HepG2 (cell line): ENCODE data around the gene GGTA1. TPM values are rescaled to one million over a fixed set of nuclear protein-coding genes. Genes with fewer than 3 reads are reported as not detected.
A peak's percentile ranks its signal among the peaks of the same experiment; 100 is the strongest.

Source experiments
- ETV5 ChIP-seq: IDR thresholded peaks from 2 replicates; pipeline ENCODE4 v1.6.1; 2018; ENCODE audit warnings: missing biosample characterization, missing genetic modification reagents, inconsistent platforms, borderline replicate concordance
- ETV6 ChIP-seq: sonication (generic); formaldehyde crosslinking; conservative IDR thresholded peaks from 2 replicates; pipeline ENCODE4 v1.4.0; 2020; ENCODE audit warnings: missing genetic modification reagents
- FOXA3 ChIP-seq: IDR thresholded peaks from 2 replicates; pipeline ENCODE4 v1.6.1; 2016; ENCODE audit warnings: missing genetic modification reagents, missing compliant biosample characterization
- HOXD1 ChIP-seq: sonication (generic); formaldehyde crosslinking; IDR thresholded peaks from 2 replicates; pipeline ENCODE4 v1.5.0; 2020; ENCODE audit warnings: missing genetic modification reagents
- KAT8 ChIP-seq: IDR thresholded peaks from 2 replicates; pipeline ENCODE4 v1.6.1; 2016; ENCODE audit warnings: missing genetic modification reagents, missing compliant biosample characterization
- KDM3A ChIP-seq: IDR thresholded peaks from 2 replicates; pipeline ENCODE4 v1.6.1; 2018; ENCODE audit warnings: low read depth, missing compliant biosample characterization
- KDM4B ChIP-seq: sonication (generic); formaldehyde crosslinking; IDR thresholded peaks from 2 replicates; pipeline ENCODE4 v1.4.0; 2020; ENCODE audit warnings: missing genetic modification reagents
- MED8 ChIP-seq: sonication (generic); formaldehyde crosslinking; IDR thresholded peaks from 2 replicates; pipeline ENCODE4 v1.8.1; 2023; ENCODE audit warnings: mild to moderate bottlenecking, missing genetic modification reagents; ENCODE audit not compliant: insufficient replicate concordance
- MXI1 ChIP-seq: IDR thresholded peaks from 3 replicates; pipeline ENCODE4 v1.6.1; 2012; ENCODE audit warnings: low read depth, low read length, inconsistent platforms, borderline replicate concordance
- NFATC3 ChIP-seq: sonication (generic); formaldehyde crosslinking; IDR thresholded peaks from 2 replicates; pipeline ENCODE4 v1.5.1; 2020; ENCODE audit warnings: mild to moderate bottlenecking, missing genetic modification reagents
- NFRKB ChIP-seq: fragments of 450-650 bp; IDR thresholded peaks from 2 replicates; pipeline ENCODE4 v1.6.1; 2017
- PHF20 ChIP-seq: sonication (generic); formaldehyde crosslinking; IDR thresholded peaks from 2 replicates; pipeline ENCODE4 v1.5.0; 2020; ENCODE audit warnings: mild to moderate bottlenecking, missing genetic modification reagents
- POLR2G ChIP-seq: fragments of 200-400 bp; formaldehyde crosslinking; IDR thresholded peaks from 2 replicates; pipeline ENCODE4 v1.6.1; 2018; ENCODE audit warnings: mild to moderate bottlenecking, low read depth, low read length, moderate library complexity
- RBAK ChIP-seq: sonication (generic); formaldehyde crosslinking; IDR thresholded peaks from 2 replicates; pipeline ENCODE4 v1.5.1; 2020; ENCODE audit warnings: mild to moderate bottlenecking, missing genetic modification reagents
- RELA ChIP-seq: sonication (generic); formaldehyde crosslinking; IDR thresholded peaks from 2 replicates; pipeline ENCODE4 v1.4.0; 2020; ENCODE audit warnings: missing genetic modification reagents
- SATB2 ChIP-seq: sonication (generic); formaldehyde crosslinking; IDR thresholded peaks from 2 replicates; pipeline ENCODE4 v1.5.0; 2020; ENCODE audit warnings: missing genetic modification reagents
- ZFP82 ChIP-seq: sonication (generic); formaldehyde crosslinking; IDR thresholded peaks from 2 replicates; pipeline ENCODE4 v1.5.1; 2020; ENCODE audit warnings: mild to moderate bottlenecking, missing genetic modification reagents, borderline replicate concordance
- ZNF10 ChIP-seq: sonication (generic); formaldehyde crosslinking; IDR thresholded peaks from 2 replicates; pipeline ENCODE4 v1.4.0; 2020; ENCODE audit warnings: mild to moderate bottlenecking, low read depth, missing genetic modification reagents, borderline replicate concordance
- ZNF205 ChIP-seq: IDR thresholded peaks from 2 replicates; pipeline ENCODE4 v1.6.1; 2018; ENCODE audit warnings: missing biosample characterization, missing genetic modification reagents
- ZNF333 ChIP-seq: sonication (generic); formaldehyde crosslinking; IDR thresholded peaks from 2 replicates; pipeline ENCODE4 v1.4.0; 2020; ENCODE audit warnings: mild to moderate bottlenecking, missing genetic modification reagents, borderline replicate concordance
- ZNF556 ChIP-seq: sonication (generic); formaldehyde crosslinking; IDR thresholded peaks from 2 replicates; pipeline ENCODE4 v1.4.0; 2020; ENCODE audit warnings: mild to moderate bottlenecking, missing genetic modification reagents, borderline replicate concordance
- ZSCAN31 ChIP-seq: sonication (generic); formaldehyde crosslinking; IDR thresholded peaks from 2 replicates; pipeline ENCODE4 v1.5.0; 2020; ENCODE audit warnings: low read depth, mild to moderate bottlenecking, missing genetic modification reagents
- polyA plus RNA-seq, 8 experiments: library from polyadenylated mRNA; depleted of rRNA in 3 of 8; stranded (reverse) in 7 of 8; unstranded in 1 of 8; fragments of >200 nt; fragmentation: Illumina TruSeq in 4 of 8; extraction: Trizol in 4 of 8; gene quantifications; 2 replicates each; pipeline versions ENCODE4 v1.2.1 to v1.2.3, GENCODE V29; 2011 to 2016; ENCODE audit warnings: low read depth in 4 of 8, missing spikeins in 1 of 8, mixed read lengths in 1 of 8; ENCODE audit not compliant: insufficient read depth in 1 of 8
- total RNA-seq, 5 experiments: library from RNA; depleted of rRNA; stranded (reverse); fragments of >200 nt; fragmentation: Illumina TruSeq; extraction: Trizol; gene quantifications; 2 replicates each; pipeline ENCODE4 v1.2.3, GENCODE V29; 2016; ENCODE audit warnings: low read depth in 1 of 5
- TF ChIP-seq, protein P1 (sequence below): sonication (generic); formaldehyde crosslinking; IDR thresholded peaks from 2 replicates; pipeline ENCODE4 v1.8.1; 2023; ENCODE audit warnings: mild to moderate bottlenecking, inconsistent platforms, moderate library complexity, missing genetic modification reagents, borderline replicate concordance
- TF ChIP-seq, protein P2 (sequence below): sonication (generic); formaldehyde crosslinking; IDR thresholded peaks from 2 replicates; pipeline ENCODE4 v1.9.0; 2021; ENCODE audit warnings: missing genetic modification reagents, borderline replicate concordance
- TF ChIP-seq, protein P3 (sequence below): IDR thresholded peaks from 2 replicates; pipeline ENCODE4 v1.6.1; 2016; ENCODE audit warnings: missing compliant biosample characterization, missing genetic modification reagents, borderline replicate concordance
- TF ChIP-seq, protein P4 (sequence below): sonication (generic); formaldehyde crosslinking; IDR thresholded peaks from 2 replicates; pipeline ENCODE4 v1.5.0; 2020; ENCODE audit warnings: missing genetic modification reagents

The GGTA1 gene
- total and polyA plus RNA-seq, 2 of the 13 experiments (the other 11 are each of a cell fraction or from before 2014, with no cell fraction given): not detected

DNA sequence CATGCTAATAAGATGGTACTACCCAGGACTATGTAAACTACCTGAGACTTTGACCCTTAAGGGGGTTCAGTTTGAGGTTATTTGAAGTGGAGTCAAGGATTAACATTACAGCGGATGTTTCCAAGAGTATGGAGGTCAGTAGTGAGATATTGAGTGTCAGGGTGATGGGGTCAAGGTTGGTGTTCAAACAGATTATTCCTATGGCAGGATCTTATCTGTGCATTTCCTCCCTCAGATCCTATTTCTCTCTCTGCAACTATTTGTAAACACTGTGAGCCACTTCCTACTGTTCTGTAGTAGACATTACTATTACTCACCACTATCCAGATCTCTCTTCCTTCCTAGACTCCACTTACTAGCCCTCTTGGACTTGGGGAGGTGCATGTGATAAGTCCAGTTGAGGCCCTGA lies 75.6 kb downstream of the GGTA1 start (continued):
- TF ChIP-seq ZNF333 (CRISPR knock-in tag) (no peak), POLR2G (no peak), MXI1 (no peak), MED8 (CRISPR knock-in tag) (no peak), RBAK (CRISPR knock-in tag) (no peak), FOXA3 (CRISPR knock-in tag) (peak; percentile 90), NFRKB (no peak), ZNF556 (CRISPR knock-in tag) (peak; percentile 43; the same call in 1 of the 2 replicates), ETV5 (CRISPR knock-in tag) (peak; percentile 97), ETV6 (CRISPR knock-in tag) (no peak), KAT8 (CRISPR knock-in tag) (peak; percentile 42; the same call in 1 of the 2 replicates), RELA (no peak), KDM4B (CRISPR knock-in tag) (no peak), ZNF10 (CRISPR knock-in tag) (no peak), KDM3A (CRISPR knock-in tag) (0 out of 2 replicates have a peak, but pooled peaks have one; percentile 37), NFATC3 (CRISPR knock-in tag) (no peak), SATB2 (CRISPR knock-in tag) (no peak), HOXD1 (CRISPR knock-in tag) (peak; percentile 60; the same call in 1 of the 2 replicates), ZNF205 (0 out of 2 replicates have a peak, but pooled peaks have one; percentile 38), ZFP82 (CRISPR knock-in tag) (no peak), ZSCAN31 (CRISPR knock-in tag) (peak; percentile 45; the same call in 1 of the 2 replicates), PHF20 (CRISPR knock-in tag) (no peak)
- TF ChIP-seq, protein P1, sequence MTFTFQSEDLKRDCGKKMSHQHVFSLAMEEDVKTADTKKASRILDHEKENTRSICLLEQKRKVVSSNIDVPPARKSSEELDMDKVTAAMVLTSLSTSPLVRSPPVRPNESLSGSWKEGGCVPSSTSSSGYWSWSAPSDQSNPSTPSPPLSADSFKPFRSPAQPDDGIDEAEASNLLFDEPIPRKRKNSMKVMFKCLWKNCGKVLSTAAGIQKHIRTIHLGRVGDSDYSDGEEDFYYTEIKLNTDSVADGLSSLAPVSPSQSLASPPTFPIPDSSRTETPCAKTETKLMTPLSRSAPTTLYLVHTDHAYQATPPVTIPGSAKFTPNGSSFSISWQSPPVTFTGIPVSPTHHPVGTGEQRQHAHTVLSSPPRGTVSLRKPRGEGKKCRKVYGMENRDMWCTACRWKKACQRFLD (CRISPR knock-in tag): no peak
- TF ChIP-seq, protein P2, sequence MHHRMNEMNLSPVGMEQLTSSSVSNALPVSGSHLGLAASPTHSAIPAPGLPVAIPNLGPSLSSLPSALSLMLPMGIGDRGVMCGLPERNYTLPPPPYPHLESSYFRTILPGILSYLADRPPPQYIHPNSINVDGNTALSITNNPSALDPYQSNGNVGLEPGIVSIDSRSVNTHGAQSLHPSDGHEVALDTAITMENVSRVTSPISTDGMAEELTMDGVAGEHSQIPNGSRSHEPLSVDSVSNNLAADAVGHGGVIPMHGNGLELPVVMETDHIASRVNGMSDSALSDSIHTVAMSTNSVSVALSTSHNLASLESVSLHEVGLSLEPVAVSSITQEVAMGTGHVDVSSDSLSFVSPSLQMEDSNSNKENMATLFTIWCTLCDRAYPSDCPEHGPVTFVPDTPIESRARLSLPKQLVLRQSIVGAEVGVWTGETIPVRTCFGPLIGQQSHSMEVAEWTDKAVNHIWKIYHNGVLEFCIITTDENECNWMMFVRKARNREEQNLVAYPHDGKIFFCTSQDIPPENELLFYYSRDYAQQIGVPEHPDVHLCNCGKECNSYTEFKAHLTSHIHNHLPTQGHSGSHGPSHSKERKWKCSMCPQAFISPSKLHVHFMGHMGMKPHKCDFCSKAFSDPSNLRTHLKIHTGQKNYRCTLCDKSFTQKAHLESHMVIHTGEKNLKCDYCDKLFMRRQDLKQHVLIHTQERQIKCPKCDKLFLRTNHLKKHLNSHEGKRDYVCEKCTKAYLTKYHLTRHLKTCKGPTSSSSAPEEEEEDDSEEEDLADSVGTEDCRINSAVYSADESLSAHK (CRISPR knock-in tag): no peak
- TF ChIP-seq, protein P3, sequence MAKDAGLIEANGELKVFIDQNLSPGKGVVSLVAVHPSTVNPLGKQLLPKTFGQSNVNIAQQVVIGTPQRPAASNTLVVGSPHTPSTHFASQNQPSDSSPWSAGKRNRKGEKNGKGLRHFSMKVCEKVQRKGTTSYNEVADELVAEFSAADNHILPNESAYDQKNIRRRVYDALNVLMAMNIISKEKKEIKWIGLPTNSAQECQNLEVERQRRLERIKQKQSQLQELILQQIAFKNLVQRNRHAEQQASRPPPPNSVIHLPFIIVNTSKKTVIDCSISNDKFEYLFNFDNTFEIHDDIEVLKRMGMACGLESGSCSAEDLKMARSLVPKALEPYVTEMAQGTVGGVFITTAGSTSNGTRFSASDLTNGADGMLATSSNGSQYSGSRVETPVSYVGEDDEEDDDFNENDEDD: no peak
- TF ChIP-seq, protein P4, sequence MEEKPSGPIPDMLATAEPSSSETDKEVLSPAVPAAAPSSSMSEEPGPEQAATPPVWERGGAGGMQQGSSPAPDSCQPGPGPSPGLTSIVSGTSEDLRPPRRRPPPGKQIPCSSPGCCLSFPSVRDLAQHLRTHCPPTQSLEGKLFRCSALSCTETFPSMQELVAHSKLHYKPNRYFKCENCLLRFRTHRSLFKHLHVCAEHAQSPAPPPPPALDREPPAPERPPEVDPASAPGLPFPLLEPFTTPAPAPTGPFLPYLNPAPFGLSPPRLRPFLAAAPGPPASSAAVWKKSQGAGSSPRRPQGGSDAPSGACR: 0 out of 2 replicates have a peak, but pooled peaks have one; percentile 64
